GM18867 (cell line): ENCODE results near the gene ADAM20.
"Not testable (repeated sequence)": the region's sequence is repeated elsewhere in the genome, so short reads cannot be mapped to it uniquely, and the experiment has no call there.

ENCODE experiments used
- ATAC-seq: cut with Tn5 transposase; IDR thresholded peaks from one replicate; pipeline ENCODE4 v1.9.1; 2021; ENCODE audit warnings: mild to moderate bottlenecking, moderate library complexity; ENCODE audit not compliant: unreplicated experiment

ADAM20 gene

DNA sequence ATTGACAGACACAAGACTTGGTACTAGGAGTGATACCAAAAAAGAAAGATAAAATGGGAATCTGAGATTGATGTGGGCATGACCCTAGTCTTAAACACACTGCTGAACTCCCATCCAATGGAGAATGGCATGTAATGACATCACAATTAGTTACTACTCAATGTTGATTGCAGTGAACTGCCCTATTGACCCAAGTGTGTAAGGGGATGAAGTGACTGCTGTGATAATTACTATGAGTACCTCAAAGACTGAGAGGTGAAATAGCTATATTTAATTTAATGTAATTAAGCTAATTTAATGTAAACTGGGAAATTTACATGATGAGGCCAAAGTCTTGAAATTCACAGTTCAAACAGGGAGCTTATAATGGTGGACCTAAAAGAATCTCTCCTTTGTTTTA, at the start of gene ADAM20:
Gene ADAM20 (minus strand): TSS at position 101 of the 400 bp plus-strand sequence. CDS start 10,247 bp downstream, outside the sequence.
- ATAC-seq = no peak

DNA sequence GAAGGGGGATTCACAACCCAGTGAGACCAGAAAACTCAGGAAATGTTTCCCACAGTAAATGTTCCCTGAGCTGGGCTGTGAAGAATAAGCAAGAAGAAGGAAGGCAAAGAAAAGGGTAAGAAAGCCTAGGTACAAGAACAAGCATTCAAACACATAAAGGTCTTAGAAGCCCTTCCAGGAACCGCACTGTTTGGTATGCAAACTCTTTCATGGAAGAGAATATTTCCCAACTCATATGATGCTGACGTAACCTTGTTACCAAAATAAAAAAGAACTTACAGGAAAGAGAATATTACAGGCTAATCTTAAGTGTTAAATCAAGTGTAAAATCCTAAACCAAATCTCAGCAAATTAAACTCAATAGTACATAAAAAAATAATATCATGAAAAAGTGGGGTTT, 42.1 kb upstream of the ADAM20 start:
- no peak for ATAC-seq

DNA sequence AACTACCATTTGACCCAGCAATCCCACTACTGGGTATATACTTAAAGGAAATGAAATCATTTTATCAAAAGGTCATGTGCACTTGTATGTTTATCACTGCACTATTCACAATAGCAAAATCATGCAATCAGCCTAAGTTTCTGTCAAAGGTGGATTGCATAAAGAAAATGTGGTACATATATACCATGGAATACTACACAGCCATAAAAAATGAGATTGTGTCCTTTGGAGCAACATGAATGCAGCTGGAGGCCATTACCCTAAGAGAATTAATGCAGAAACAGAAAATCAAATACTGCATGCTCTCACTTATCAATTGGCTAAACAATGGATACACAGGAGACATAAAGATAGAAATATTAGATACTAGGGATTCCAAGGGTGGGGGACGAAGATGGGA, 38.2 kb upstream of the ADAM20 start:
- ATAC-seq = no peak

DNA sequence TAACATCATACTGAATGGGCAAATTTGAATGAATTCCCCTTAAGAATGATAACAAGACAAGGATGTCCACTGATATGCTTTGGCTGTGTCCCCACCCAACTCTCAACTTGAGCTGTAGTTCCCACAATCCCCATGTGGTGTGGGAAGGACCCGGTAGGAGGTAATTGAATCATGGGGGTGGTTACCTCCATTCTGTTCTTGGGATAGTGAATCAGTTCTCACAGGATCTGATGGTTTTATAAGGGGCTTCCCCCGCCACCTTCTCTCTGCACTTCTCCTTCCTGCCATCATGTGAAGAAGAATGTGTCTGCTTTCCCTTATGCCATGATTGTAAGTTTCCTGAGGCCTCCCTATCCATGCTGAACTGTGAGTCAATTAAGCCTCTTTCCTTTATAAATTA, 36.3 kb upstream of the ADAM20 start:
- no peak for ATAC-seq

DNA sequence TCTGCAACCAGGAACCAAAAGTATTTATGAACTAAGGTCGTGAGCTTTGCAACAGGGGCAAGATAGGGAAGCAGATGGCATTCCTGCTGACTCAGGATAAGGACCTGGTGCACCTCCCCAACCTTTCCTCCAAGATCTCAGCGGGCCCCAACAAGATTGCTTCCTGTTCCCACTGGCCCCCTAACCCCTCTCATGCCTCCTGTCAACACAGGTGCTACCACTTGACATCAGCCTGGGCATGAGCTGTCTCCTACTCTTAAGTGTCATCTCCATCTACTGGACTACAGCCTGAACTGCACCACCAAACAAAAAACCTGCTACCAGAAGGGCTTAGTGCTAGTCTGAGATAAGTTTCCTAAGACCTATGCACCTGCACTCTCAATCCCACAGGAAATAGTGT, 33.0 kb upstream of the ADAM20 start:
- ATAC-seq = no peak

DNA sequence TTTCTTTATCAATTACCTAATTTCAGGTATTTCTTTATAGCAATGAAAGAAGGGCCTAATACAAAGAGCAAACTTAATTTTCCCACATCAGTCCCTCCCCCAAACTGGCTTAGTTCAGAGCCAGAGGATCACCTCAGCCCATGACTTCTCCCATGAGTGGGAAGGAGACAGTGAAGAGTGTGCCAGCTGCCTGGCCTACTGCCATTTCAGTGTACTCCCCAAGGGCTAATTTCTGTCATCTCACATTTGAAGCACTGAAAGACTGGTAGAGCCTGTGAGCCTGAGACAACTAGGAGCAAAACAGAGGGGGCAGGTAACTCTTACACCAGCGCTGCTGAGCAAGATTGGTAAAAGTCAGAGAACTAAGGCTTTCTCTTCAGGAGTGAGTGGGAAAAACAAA, 29.1 kb upstream of the ADAM20 start:
- no peak for ATAC-seq

DNA sequence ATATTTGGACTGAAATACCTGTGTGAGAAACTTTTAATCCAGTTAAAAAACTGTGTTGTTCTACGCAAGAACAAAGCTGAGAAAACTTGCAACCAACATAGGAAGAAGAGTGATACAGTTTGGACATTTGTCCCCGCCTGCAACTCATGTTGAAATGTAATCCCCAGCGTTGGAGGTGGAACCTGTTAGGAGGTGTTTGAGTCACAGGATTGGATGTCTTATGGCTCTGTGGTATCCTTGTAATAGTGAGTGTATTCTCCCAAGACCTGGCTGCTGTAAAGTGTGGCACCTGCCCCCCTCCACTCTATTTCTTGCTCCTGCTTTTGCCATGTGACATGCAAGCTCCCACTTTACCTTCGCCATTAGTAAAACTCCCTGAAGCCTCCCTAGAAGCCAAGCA, 28.6 kb upstream of the ADAM20 start:
- ATAC-seq = no peak

DNA sequence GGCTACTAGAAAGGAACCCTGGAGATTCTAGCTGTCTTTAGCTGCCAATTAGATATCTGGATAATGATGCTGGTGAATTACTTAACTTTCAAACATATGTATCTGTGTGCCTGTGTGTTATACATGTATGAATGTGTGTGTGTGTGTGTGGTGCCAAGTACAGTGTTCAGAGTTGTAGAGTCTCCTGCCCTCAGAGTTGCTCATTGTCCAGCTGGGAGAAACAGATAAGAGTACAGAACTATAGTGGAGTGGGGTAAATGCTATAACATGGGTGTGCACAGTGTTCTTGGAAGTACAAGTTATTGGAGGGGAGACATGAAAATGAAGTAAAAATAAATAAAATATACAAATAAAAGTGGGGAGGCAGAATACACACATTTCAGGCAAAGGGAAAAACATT, 23.6 kb upstream of the ADAM20 start:
- ATAC-seq = no peak

DNA sequence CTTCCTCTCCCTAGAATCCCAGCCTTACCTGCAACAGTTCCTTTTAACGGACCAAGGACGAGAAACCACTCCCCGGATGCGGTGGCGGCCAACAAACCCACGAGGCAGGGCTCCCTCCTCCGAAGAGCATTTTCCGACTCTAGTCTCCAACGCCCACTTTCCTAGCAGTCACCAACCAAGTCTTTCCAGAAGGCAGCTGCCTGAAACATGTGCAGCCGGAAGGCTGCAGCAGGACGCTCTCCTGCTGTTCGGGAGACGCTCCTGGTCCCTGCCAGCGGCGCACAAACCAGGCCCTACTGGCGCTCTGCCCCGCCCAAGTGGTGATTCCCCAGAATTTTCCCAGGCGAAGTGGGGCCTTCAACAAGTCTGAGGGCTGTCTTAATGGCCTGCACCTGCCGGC, 21.1 kb upstream of the ADAM20 start:
- ATAC-seq = no peak

DNA sequence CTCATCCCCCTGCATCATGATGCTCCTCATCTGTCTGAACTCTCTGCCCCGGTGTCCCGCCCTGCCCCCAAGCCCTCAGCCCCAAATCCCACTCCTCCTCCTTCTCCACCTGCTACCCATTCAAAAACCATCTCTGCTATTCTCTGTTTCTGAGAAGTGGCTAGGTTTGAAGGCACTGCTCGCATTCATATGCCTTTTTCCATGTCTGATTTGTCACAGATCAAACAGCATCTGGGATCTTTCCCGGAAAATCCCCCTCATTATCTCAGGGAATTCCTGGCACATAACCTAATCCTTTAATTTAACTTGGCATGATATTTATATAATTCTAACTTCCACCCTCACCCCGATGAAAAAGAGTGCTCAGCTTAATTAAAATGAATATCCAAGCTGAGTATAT, 3.3 kb upstream of the ADAM20 start:
- ATAC-seq = no peak

DNA sequence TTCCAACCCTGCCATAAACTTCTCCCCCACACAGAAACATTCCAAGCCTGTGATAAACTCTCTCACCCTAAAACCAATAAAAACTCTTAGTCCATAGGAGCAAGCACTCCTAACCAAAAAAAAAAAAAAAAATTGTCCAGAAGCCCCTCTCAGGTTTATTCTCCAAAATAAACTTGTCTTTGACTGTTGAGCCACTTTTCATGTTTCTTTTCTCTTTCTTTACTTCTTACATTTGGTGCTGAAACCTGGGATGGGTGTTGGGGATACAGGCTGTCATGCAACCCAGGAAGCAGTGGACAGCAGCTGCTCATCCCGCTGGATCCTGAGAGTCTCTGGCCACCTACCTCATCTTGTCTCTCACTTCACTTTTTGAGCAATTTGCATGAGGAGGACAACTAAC, 2.0 kb upstream of the ADAM20 start:
- ATAC-seq = no peak

DNA sequence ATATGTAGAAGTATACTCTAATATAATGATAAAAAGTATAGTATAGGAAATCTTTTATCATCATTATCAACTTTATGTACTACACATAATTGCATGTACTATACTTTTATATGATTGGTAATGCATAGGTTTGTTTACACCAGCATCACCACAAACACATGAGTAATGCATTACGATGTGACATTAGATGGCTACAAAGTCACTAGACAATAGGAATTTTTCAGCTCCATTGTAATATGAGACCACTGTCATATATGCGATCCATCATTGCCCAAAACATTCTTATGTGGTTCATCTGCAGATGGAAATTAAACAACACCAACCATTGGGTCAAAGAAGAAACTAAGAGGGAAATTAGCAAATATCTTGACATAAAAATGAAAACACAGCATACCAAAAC, 4.4 kb downstream of the ADAM20 start:
- no peak for ATAC-seq

DNA sequence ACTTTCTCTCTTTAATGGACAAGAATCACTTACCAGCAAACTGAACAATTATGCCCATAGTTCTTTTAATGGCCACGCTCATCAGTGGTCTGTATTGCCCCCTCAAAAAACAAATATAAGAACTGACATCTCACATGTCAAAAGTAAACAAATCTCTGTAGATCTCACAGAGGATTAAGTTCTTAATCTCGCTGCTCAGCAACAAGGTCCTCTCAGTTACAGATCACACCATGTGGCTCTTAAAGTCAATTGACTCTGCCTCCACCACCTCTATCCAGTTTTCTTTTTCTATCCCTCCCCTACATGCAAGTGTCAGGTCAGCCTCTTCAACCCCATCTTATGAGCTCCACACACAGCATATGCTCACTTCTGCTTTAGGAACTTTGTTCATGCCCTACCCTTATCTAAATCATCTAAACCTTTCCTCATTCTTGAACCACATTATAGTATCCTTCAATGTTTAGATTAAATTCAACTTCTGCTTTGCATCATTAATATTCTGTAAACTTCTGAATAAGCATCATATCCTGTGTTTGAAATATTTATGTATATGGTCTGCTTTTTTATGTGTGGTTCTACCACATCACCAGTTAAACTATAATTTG, 7.2 kb downstream of the ADAM20 start:
- ATAC-seq = no peak

DNA sequence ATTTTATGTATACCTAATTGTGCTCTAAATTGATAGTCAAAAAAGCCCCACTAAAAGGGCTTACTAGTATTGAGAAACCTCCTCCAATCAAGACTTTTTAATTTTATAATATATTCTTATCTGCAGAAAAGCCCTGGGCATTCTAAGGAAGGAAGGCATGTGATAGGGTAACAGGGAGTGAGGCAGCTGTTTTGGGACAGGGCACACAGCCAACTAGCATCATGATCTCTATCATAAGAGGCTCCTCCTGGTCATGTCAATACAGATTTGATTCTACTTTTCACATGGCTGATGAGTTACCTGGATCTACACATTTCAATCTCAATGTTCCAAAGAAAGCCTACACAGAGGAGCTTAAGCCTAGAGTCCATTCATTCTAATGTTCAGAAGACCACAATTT, 9.1 kb downstream of the ADAM20 start:
- ATAC-seq = no peak

DNA sequence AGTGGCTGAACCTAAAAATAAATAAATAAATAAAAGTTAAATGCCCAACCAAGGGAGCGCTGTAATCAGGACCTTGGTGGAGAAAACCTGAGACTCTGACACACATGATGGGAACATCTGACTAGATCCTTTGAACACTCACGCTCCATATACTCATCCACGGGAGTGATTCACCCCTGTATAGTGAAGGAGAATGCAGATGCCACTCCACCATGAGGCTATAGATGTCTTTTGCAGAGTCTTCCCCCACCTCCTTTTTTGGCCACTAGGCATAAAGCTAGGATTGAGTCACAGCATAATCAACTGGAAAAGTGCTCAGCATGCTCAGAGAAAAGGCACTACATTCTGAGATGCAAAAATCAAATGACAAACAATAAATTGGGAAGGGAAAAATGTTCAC, 19.0 kb downstream of the ADAM20 start:
- ATAC-seq = no peak

DNA sequence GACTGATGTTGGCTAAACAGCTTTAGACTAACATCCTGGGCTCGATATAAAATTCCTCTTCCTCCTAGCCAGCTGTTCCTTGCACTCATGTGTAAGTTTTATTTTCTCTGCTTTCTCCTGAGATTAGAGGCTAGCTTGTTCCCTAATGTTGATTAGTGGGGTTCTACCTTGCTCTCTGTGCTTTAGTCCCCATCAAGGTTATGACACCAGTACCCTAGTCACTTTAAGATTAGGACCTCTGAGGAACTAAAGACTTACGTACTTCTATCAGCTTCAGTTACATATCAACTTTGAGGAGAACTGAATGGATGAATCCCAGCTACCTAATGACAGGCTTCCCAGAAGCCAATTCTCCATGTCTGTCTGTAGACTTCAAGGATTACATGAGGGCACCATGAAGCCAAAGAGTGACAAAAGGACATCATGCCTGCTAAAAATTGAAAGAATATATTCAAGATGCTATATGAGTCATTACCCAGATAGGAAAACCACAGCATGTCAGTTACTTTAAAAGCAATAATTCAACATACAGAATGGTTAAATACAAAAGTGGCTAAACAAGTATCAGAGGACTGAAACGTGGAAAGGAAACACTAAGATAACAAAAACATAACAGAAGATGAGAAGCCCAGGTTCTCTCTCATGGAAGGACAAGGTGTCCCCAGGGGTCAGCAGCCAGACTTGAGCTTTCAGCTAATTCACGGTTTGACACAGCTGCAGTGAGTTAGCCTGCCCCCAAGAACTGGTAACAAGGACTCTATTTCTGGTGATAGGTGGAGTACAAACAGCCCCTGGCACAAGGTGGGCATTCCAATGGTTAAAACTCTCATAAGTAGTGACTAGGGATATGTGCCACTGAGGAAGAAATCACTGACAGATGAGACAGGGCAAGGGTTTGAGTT, 20.4 kb downstream of the ADAM20 start:
- no peak for ATAC-seq

DNA sequence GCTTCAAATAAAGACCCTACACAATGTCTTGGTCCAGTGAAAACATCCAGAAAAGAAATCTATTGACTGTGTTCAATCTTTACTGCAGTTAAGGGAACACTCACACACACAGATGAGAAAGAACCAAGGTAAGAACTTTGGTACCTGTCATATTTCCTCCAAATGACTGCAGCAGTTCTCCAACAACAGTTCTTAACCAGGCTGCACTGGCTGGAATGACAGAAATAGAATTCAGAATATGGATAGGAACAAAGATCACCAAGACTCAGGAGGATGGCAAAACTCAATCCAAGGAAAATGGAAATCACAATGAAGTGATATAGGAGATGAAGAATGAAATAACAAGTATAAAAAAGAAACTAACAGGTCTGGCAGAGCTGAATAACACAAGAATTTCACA, 36.6 kb downstream of the ADAM20 start:
- no peak for ATAC-seq

DNA sequence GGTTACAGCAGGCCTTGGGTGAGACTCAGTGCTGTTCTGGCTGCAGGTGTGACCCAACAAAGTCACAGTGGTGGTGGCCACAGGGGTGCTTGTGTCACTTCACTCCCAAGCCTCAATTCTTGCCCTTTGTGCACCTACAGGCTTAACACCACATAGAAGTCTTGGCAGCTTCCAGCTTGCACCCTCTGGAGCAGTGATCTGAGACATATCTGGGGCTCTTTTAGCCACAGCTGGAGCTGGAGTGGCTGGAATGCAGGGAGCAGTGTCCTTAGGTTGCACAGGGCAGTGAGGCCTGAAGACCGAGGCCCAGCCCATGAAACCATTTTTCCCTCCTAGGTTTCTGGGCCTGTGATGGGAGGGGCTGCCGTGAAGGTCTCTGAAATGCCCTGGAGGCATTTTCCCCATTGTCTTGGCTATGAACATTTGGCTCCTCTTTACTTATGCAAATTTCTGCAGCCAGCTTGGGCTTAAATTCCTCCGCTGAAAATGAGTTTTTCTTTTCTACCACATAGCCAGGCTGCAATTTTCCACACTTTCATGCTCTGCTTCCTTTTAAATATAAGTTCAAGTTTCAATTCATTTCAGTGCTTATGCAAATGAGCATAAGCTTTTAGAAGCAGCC, 45.1 kb downstream of the ADAM20 start:
- ATAC-seq = no peak

DNA sequence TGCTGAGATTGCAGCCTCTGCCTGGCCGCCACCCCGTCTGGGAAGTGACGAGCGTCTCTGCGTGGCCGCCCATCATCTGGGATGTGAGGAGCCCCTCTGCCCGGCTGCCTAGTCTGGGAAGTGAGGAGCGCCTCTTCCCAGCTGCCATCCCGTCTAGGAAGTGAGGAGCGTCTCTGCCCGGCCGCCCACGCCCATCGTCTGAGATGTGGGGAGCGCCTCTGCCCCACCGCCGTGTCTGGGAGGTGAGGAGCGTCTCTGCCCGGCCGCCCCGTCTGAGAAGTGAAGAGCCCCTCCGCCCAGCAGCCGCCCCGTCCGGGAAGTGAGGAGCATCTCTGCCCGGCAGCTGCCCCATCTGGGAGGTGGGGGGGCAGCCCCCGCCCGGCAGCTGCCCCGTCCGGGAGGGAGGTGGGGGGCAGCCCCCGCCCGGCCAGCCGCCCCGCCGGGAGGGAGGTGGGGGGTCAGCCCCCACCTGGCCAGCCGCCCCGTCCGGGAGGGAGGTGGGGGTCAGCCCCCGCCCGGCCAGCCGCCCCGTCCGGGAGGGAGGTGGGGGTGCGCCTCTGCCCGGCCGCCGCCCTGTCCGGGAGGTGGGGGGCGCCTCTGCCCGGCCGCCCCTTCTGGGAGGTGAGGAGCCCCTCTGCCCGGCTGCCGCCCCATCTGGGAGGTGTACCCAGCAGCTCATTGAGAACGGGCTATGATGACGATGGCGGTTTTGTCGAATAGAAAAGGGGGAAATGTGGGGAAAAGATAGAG, 57.3 kb downstream of the ADAM20 start:
- ATAC-seq = not testable (repeated sequence)

DNA sequence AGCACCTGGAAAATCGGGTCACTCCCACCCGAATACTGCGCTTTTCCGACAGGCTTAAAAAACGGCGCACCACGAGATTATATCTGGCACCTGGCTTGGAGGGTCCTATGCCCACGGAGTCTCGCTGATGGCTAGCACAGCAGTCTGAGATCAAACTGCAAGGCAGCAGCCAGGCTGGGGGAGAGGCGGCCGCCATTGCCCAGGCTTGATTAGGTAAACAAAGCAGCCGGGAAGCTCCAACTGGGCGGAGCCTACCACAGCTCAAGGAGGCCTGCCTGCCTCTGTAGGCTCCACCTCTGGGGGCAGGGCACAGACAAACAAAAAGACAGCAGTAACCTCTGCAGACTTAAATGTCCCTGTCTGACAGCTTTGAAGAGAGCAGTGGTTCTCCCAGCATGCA, 59.3 kb downstream of the ADAM20 start:
- not testable (repeated sequence) for ATAC-seq

DNA sequence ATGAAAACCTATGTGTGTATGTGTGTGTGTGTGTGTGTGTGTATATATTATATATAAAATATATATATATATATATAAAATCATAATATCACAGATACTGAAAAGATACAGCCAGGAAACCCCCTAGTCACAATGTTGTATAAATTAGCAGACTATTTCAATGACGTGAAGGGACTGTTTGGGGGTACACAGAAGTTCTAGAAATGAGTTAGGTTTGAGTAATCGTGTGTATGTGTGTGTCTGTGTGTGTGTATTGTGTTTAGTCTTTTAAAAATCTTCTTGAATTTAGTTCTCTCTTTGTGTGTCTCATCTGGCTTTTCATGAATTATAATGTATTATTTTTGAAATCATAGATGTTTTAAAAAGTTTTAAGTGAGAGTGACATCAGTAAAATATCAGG, 61.0 kb downstream of the ADAM20 start:
- no peak for ATAC-seq
